SK-N-SH (cell line): Measurements from ENCODE around the gene LINGO3. TPM values are rescaled to one million over a fixed set of nuclear protein-coding genes. Genes with fewer than 3 reads are reported as not detected.
"Not testable (repeated sequence)": the region's sequence is repeated elsewhere in the genome, so short reads cannot be mapped to it uniquely, and the experiment has no call there.

Experiments
- CTCF ChIA-PET: fragments of 300-600, 350-600 bp; formaldehyde crosslinking; extraction: SDS; loops from one replicate; lab custom pipeline; 2021; lab: Yijun Ruan, JAX
- POLR2A ChIA-PET: fragments of 350-600 bp; sonication (Branson Sonifier 250); formaldehyde crosslinking; extraction: SDS; loops from one replicate; lab custom pipeline; 2020; ENCODE audit warnings: antibody characterized with exemption, inconsistent platforms; lab: Yijun Ruan, JAX
- DNase-seq: peaks from one replicate; pipeline ENCODE4 v3.0.0; 2012
- H2AFZ ChIP-seq: fragments of 200-600 bp; sonication (generic); 2 replicates; pipeline ENCODE4 v1.8.1; 2016; ENCODE audit warnings: antibody characterized with exemption, mild to moderate bottlenecking, low read depth
- H3F3A ChIP-seq: fragments of 200-600 bp; sonication (generic); replicated peaks from 2 replicates; pipeline ENCODE3; 2016; ENCODE audit warnings: antibody characterized with exemption, mild to moderate bottlenecking; ENCODE audit not compliant: insufficient read depth
- H3K27ac ChIP-seq, 2 experiments: fragments of 200-500 bp in 1 of 2; fragments of 200-600 bp in 1 of 2; sonication (Bioruptor generic) in 1 of 2; sonication (generic), shearing (Covaris generic) in 1 of 2; 2 replicates each; pipeline versions ENCODE4 v1.5.1 to v1.6.1; 2014 to 2016; ENCODE audit warnings: low read depth in 2 of 2, inconsistent platforms in 1 of 2, low read length in 1 of 2, mild to moderate bottlenecking in 1 of 2, mixed read lengths in 1 of 2
- H3K27me3 ChIP-seq: fragments of 200-600 bp; sonication (generic), shearing (Covaris generic); 2 replicates; pipeline ENCODE4 v1.6.1; 2016; ENCODE audit warnings: mixed run types; ENCODE audit not compliant: insufficient read depth
- H3K36me3 ChIP-seq, 2 experiments: fragments of 200-500 bp in 1 of 2; fragments of 200-600 bp in 1 of 2; sonication (Bioruptor generic) in 1 of 2; sonication (generic) in 1 of 2; replicated peaks in 1 of 2; 2 replicates each; pipeline versions ENCODE3 to v1.5.1; 2014 to 2016; ENCODE audit warnings: low read length in 1 of 2, mild to moderate bottlenecking in 1 of 2; ENCODE audit not compliant: insufficient read depth in 2 of 2, control insufficient read depth in 1 of 2
- H3K4me1 ChIP-seq, 2 experiments: fragments of 200-500 bp in 1 of 2; fragments of 200-600 bp in 1 of 2; sonication (Bioruptor generic) in 1 of 2; sonication (generic), shearing (Covaris generic) in 1 of 2; 2 replicates each; pipeline versions ENCODE4 v1.5.1 to v1.6.1; 2014 to 2016; ENCODE audit warnings: low read depth in 1 of 2, low read length in 1 of 2, mixed run types in 1 of 2; ENCODE audit not compliant: insufficient read depth in 2 of 2, control insufficient read depth in 1 of 2
- H3K4me2 ChIP-seq: fragments of 200-600 bp; sonication (generic), shearing (Covaris generic); 2 replicates; pipeline ENCODE4 v1.6.1; 2017; ENCODE audit warnings: mixed run types
- H3K4me3 ChIP-seq, 2 experiments: fragments of 200-500 bp in 1 of 2; fragments of 200-600 bp in 1 of 2; sonication (Bioruptor generic) in 1 of 2; sonication (generic), shearing (Covaris generic) in 1 of 2; 2 replicates each; pipeline versions ENCODE4 v1.5.1 to v1.8.1; 2014 to 2016; ENCODE audit warnings: low read depth in 2 of 2, inconsistent platforms in 1 of 2, low read length in 1 of 2, mild to moderate bottlenecking in 1 of 2, mixed read lengths in 1 of 2, moderate library complexity in 1 of 2
- H3K79me2 ChIP-seq: fragments of 200-600 bp; sonication (generic); 2 replicates; pipeline ENCODE4 v1.8.1; 2017; ENCODE audit warnings: mild to moderate bottlenecking; ENCODE audit not compliant: insufficient read depth
- H3K9ac ChIP-seq: fragments of 200-600 bp; sonication (generic); 2 replicates; pipeline ENCODE4 v1.6.1; 2017; ENCODE audit warnings: mixed run types
- H3K9me2 ChIP-seq: fragments of 200-600 bp; sonication (generic); 2 replicates; pipeline ENCODE4 v1.6.1; 2017; ENCODE audit warnings: mixed run types
- H3K9me3 ChIP-seq: fragments of 200-600 bp; sonication (generic); 2 replicates; pipeline ENCODE4 v1.6.1; 2017; ENCODE audit warnings: mixed run types, mild to moderate bottlenecking, moderate library complexity
- H4K20me1 ChIP-seq: fragments of 200-600 bp; sonication (generic); 2 replicates; pipeline ENCODE4 v1.6.1; 2017; ENCODE audit warnings: mild to moderate bottlenecking, mixed run types; ENCODE audit not compliant: insufficient read depth
- ELF1 ChIP-seq: IDR thresholded peaks from 2 replicates; pipeline ENCODE4 v1.4.0; 2012
- FOSL2 ChIP-seq: IDR thresholded peaks from 2 replicates; pipeline ENCODE4 v1.4.0; 2012; ENCODE audit warnings: low read depth, mild to moderate bottlenecking, moderate library complexity, borderline replicate concordance
- FOXJ3 ChIP-seq: sonication (generic); formaldehyde crosslinking; IDR thresholded peaks from 2 replicates; pipeline ENCODE4 v1.5.1; 2020; ENCODE audit warnings: mild to moderate bottlenecking, missing genetic modification reagents
- FOXM1 ChIP-seq: IDR thresholded peaks from 2 replicates; pipeline ENCODE4 v1.4.0; 2012; ENCODE audit warnings: low read depth, mild to moderate bottlenecking
- GATA2 ChIP-seq: sonication (generic); formaldehyde crosslinking; IDR thresholded peaks from 2 replicates; pipeline ENCODE4 v1.5.0; 2020; ENCODE audit warnings: mild to moderate bottlenecking, missing genetic modification reagents
- MXI1 ChIP-seq: IDR thresholded peaks from 2 replicates; pipeline ENCODE4 v1.6.1; 2012; ENCODE audit warnings: mild to moderate bottlenecking, low read depth, low read length, improper control_type of control experiment
- NFIC ChIP-seq: IDR thresholded peaks from 2 replicates; pipeline ENCODE4 v1.4.0; 2012; ENCODE audit warnings: borderline replicate concordance
- POLR2AphosphoS5 ChIP-seq: IDR thresholded peaks from 2 replicates; pipeline ENCODE4 v1.6.1; 2012; ENCODE audit warnings: low read depth, low read length
- RFX5 ChIP-seq: IDR thresholded peaks from 2 replicates; pipeline ENCODE4 v1.6.1; 2012; ENCODE audit warnings: mild to moderate bottlenecking, improper control_type of control experiment, low read length
- SIN3A ChIP-seq: IDR thresholded peaks from 2 replicates; pipeline ENCODE4 v1.6.1; 2012; ENCODE audit warnings: low read depth, mild to moderate bottlenecking, low read length, moderate library complexity, borderline replicate concordance
- TCF12 ChIP-seq: IDR thresholded peaks from 2 replicates; pipeline ENCODE4 v1.4.0; 2012
- TEAD4 ChIP-seq: IDR thresholded peaks from 2 replicates; pipeline ENCODE4 v1.4.0; 2012; ENCODE audit warnings: mild to moderate bottlenecking, borderline replicate concordance; ENCODE audit not compliant: insufficient read depth
- WGBS: methylation state at CpG from one replicate; pipeline ENCODE4 v1.1.6; 2017; ENCODE audit warnings: low lambda C conversion rate; 5-methylcytosine and 5-hydroxymethylcytosine counted together
- polyA plus RNA-seq, 3 experiments: library from polyadenylated mRNA; depleted of rRNA; stranded (reverse); fragments of >200 nt; gene quantifications; 2 replicates each; pipeline ENCODE4 v1.2.3, GENCODE V29; 2012
- TF ChIP-seq, protein P1 (sequence below): IDR thresholded peaks from 2 replicates; pipeline ENCODE4 v1.4.0; 2012; ENCODE audit warnings: low read depth, borderline replicate concordance
- TF ChIP-seq, protein P2 (sequence below): fragments of 150-350 bp; IDR thresholded peaks from 2 replicates; pipeline ENCODE4 v1.6.1; 2017; ENCODE audit warnings: antibody characterized with exemption, low read length, low read depth, borderline replicate concordance

LINGO3 gene
- polyA plus RNA-seq, 1 of the 3 experiments (the other 2 are of a cell fraction) = not detected

DNA sequence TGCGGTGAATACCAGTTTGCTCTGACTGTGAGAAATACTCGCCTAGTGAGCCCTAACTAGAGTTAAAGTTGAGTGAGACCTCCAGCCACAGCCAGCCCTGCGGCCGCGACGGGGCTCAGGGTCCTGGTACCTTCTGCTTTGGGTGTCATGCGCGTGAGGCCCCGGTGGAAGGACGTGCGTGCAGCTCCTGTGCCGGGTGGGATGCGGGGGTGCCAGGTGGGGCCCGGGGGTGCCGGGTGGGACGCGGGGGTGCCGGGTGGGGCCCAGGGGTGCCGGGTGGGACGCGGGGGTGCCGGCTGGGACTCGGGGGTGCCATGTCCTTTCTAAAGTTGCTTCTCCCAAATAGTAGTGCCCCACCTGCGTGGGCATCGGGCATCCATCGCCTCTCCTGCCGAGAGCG, 43.6 kb upstream of the LINGO3 start:
- WGBS = 96% methylated on average over 25 of the region's 28 CpGs
- H3K79me2 ChIP-seq = no peaks in the 10 kb centered on the region
- DNase-seq = no peak
- H3K9ac ChIP-seq = no peak overlapping the region
- no peaks in the 10 kb centered on the region for H3K9me2 ChIP-seq
- TF ChIP-seq FOXJ3 (CRISPR knock-in tag) = no peak
- TF ChIP-seq, protein P1, sequence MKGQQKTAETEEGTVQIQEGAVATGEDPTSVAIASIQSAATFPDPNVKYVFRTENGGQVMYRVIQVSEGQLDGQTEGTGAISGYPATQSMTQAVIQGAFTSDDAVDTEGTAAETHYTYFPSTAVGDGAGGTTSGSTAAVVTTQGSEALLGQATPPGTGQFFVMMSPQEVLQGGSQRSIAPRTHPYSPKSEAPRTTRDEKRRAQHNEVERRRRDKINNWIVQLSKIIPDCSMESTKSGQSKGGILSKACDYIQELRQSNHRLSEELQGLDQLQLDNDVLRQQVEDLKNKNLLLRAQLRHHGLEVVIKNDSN = no peak
- no peaks in the 10 kb centered on the region for H4K20me1 ChIP-seq
- peaks cover 0 to 5% of the 10 kb centered on the region in 2 experiments for H3K36me3 ChIP-seq
- no peak overlapping the region for H3K27ac ChIP-seq
- H2AFZ ChIP-seq = no peak overlapping the region
- peaks cover 0 to 10% of the 10 kb centered on the region in 2 experiments; a peak in 1 of 4 replicates for H3K4me1 ChIP-seq
- H3K27me3 ChIP-seq = no peaks in the 10 kb centered on the region
- CTCF ChIA-PET = interaction anchor here (1.1 kb wide), 1 partner anchor 43 kb away, joined by 3 read pairs; no protein-coding TSS in a partner anchor
- H3K4me3 ChIP-seq = no peak overlapping the region
- POLR2A ChIA-PET = no interaction called here
- H3K4me2 ChIP-seq = no peak overlapping the region
- H3F3A ChIP-seq = no peaks in the 10 kb centered on the region
- no peaks in the 10 kb centered on the region for H3K9me3 ChIP-seq

DNA sequence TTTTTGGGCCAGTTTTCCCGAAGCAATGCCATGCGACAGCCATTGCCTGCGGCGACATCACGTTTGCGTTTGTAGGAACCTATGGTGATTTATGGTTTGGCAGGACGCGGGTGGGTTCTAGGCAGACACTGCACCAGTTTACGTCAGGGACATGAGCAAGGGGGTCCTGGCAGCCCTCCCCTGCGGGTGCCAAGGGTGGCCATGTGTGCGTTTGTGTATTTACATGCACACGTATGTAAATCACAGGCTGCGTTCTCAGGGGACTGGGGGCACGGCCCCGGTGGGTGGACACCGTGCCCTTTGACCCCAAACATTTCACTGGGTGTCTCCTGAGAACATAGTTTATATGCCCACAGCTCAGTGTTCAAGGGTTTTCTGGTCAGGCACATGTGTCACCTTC, 42.7 kb upstream of the LINGO3 start:
- H3K4me3 ChIP-seq = no peak overlapping the region
- DNase-seq = no peak
- no peak overlapping the region for H2AFZ ChIP-seq
- no peak overlapping the region for H3K9ac ChIP-seq
- CTCF ChIA-PET = no interaction called here
- no peak overlapping the region for H3K27ac ChIP-seq
- WGBS = over 99% methylated on average over 9 of the region's 16 CpGs
- peaks cover 0 to 5% of the 10 kb centered on the region in 2 experiments for H3K36me3 ChIP-seq
- no peaks in the 10 kb centered on the region for H3F3A ChIP-seq
- no peaks in the 10 kb centered on the region for H3K9me2 ChIP-seq
- H3K4me2 ChIP-seq = no peak overlapping the region
- POLR2A ChIA-PET = no interaction called here
- H3K9me3 ChIP-seq = no peaks in the 10 kb centered on the region
- TF ChIP-seq SIN3A = no peak
- no peak for TF ChIP-seq TCF12
- no peak for TF ChIP-seq MXI1
- TF ChIP-seq RFX5 = no peak
- no peak for TF ChIP-seq POLR2AphosphoS5
- no peak for TF ChIP-seq ELF1
- TF ChIP-seq GATA2 = no peak
- no peak for TF ChIP-seq FOSL2
- no peak for TF ChIP-seq FOXM1
- no peak for TF ChIP-seq NFIC
- no peak for TF ChIP-seq TEAD4
- TF ChIP-seq, protein P2, sequence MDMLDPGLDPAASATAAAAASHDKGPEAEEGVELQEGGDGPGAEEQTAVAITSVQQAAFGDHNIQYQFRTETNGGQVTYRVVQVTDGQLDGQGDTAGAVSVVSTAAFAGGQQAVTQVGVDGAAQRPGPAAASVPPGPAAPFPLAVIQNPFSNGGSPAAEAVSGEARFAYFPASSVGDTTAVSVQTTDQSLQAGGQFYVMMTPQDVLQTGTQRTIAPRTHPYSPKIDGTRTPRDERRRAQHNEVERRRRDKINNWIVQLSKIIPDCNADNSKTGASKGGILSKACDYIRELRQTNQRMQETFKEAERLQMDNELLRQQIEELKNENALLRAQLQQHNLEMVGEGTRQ = no peak
- no peaks in the 10 kb centered on the region for H3K27me3 ChIP-seq
- H4K20me1 ChIP-seq = no peaks in the 10 kb centered on the region
- H3K4me1 ChIP-seq = peaks cover 0 to 10% of the 10 kb centered on the region in 2 experiments; a peak in 1 of 4 replicates
- no peaks in the 10 kb centered on the region for H3K79me2 ChIP-seq

DNA sequence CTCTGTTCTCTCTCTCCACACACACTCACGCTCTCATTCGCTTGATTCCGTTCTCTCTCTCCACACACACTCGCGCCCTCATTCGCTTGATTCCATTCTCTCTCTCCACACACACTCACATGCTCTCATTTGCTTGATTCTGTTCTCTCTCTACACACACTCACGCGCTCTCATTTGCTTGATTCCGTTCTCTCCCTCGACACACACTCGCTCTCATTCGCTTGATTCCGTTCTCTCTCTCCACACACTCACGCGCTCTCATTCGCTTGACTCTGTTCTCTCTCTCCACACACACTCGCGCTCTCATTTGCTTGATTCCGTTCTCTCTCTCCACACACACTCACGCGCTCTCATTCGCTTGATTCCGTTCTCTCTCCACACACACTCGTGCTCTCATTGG, 41.9 kb upstream of the LINGO3 start:
- H3K79me2 ChIP-seq, H2AFZ ChIP-seq, H3K4me1 ChIP-seq, H3K36me3 ChIP-seq, H4K20me1 ChIP-seq, H3K27ac ChIP-seq, H3K9ac ChIP-seq, H3F3A ChIP-seq, H3K9me3 ChIP-seq, CTCF ChIA-PET, DNase-seq, H3K4me2 ChIP-seq, H3K9me2 ChIP-seq, H3K27me3 ChIP-seq, H3K4me3 ChIP-seq, POLR2A ChIA-PET: not testable (repeated sequence)
- WGBS = 94% methylated on average over 24 of the region's 24 CpGs
